GM23338 (cell line): ENCODE data around the gene UQCC5. TPM values are rescaled to one million over a fixed set of nuclear protein-coding genes. Genes with fewer than 3 reads are reported as not detected.

Experiments
- ATAC-seq: fragments of 200-7000 bp; cut with Tn5 transposase; 3 replicates; pipeline ENCODE4 v1.9.1; 2020
- DNase-seq: peaks from one replicate; pipeline ENCODE4 v3.0.0-alpha.2; 2015; ENCODE audit warnings: low spot score
- H2AFZ ChIP-seq: fragments of 200-600 bp; sonication (generic); 2 replicates; pipeline ENCODE4 v1.8.0; 2016; ENCODE audit warnings: antibody characterized with exemption, mild to moderate bottlenecking, moderate library complexity
- H3F3A ChIP-seq: fragments of 200-600 bp; sonication (generic); replicated peaks from 2 replicates; pipeline ENCODE4 v1.8.0; 2017; ENCODE audit warnings: antibody characterized with exemption, mixed run types, low read depth
- H3K27ac ChIP-seq: fragments of 200-600 bp; sonication (generic); 2 replicates; pipeline ENCODE4 v1.6.1; 2016; ENCODE audit warnings: low read depth
- H3K27me3 ChIP-seq: fragments of 200-600 bp; sonication (generic); 2 replicates; pipeline ENCODE4 v1.8.0; 2016; ENCODE audit warnings: mild to moderate bottlenecking, mixed run types, moderate library complexity; ENCODE audit not compliant: insufficient read depth
- H3K36me3 ChIP-seq: fragments of 200-600 bp; sonication (generic); 2 replicates; pipeline ENCODE4 v1.8.0; 2016; ENCODE audit warnings: mild to moderate bottlenecking; ENCODE audit not compliant: insufficient read depth
- H3K4me1 ChIP-seq: fragments of 200-600 bp; sonication (generic); 2 replicates; pipeline ENCODE4 v1.8.0; 2016; ENCODE audit warnings: mild to moderate bottlenecking, moderate library complexity; ENCODE audit not compliant: insufficient read depth
- H3K4me2 ChIP-seq: fragments of 200-600 bp; sonication (generic); 2 replicates; pipeline ENCODE4 v1.7.1; 2017; ENCODE audit warnings: mixed run types
- H3K4me3 ChIP-seq: fragments of 200-600 bp; sonication (generic); 2 replicates; pipeline ENCODE4 v1.6.1; 2016; ENCODE audit warnings: mixed run types
- H3K79me2 ChIP-seq: fragments of 200-600 bp; sonication (generic); replicated peaks from 2 replicates; pipeline ENCODE4 v1.8.0; 2017; ENCODE audit warnings: mild to moderate bottlenecking; ENCODE audit not compliant: insufficient read depth
- H3K9me2 ChIP-seq: fragments of 200-600 bp; sonication (generic); 2 replicates; pipeline ENCODE4 v1.8.0; 2017; ENCODE audit not compliant: insufficient read depth
- H4K20me1 ChIP-seq: fragments of 200-600 bp; sonication (generic); replicated peaks from 2 replicates; pipeline ENCODE4 v1.8.0; 2017; ENCODE audit warnings: mild to moderate bottlenecking; ENCODE audit not compliant: insufficient read depth
- H3K27ac Mint-ChIP-seq: 2 replicates; pipeline ENCODE4 v1.8.0; 2020; ENCODE audit warnings: inconsistent platforms, mild to moderate bottlenecking, moderate library complexity, mixed read lengths
- H3K27me3 Mint-ChIP-seq: 3 replicates; pipeline ENCODE4 v1.8.0; 2022; ENCODE audit warnings: low read depth, mild to moderate bottlenecking, moderate library complexity, mixed read lengths, inconsistent platforms; ENCODE audit not compliant: insufficient read depth, poor library complexity
- H3K36me3 Mint-ChIP-seq: 3 replicates; pipeline ENCODE4 v1.8.0; 2021; ENCODE audit warnings: low read depth, mild to moderate bottlenecking, inconsistent platforms, moderate library complexity, mixed read lengths
- H3K4me1 Mint-ChIP-seq: 3 replicates; pipeline ENCODE4 v1.8.0; 2020; ENCODE audit warnings: mild to moderate bottlenecking, inconsistent platforms, mixed read lengths
- H3K4me3 Mint-ChIP-seq: 3 replicates; pipeline ENCODE4 v1.8.0; 2021; ENCODE audit warnings: moderate library complexity, mild to moderate bottlenecking, inconsistent platforms, mixed read lengths
- H3K9me3 Mint-ChIP-seq: 3 replicates; pipeline ENCODE4 v1.8.0; 2020; ENCODE audit warnings: moderate library complexity, mild to moderate bottlenecking, inconsistent platforms, mixed read lengths
- EZH2 ChIP-seq: fragments of 200-600 bp; sonication (generic); IDR thresholded peaks from one replicate; pipeline ENCODE4 v1.8.0; 2017; ENCODE audit warnings: antibody characterized with exemption, mild to moderate bottlenecking, low read depth; ENCODE audit not compliant: unreplicated experiment
- JUNB ChIP-seq: IDR thresholded peaks from one replicate; pipeline ENCODE4 v1.6.1; 2016; ENCODE audit warnings: antibody characterized with exemption; ENCODE audit not compliant: unreplicated experiment
- REST ChIP-seq: IDR thresholded peaks from one replicate; pipeline ENCODE4 v1.6.1; 2018; ENCODE audit warnings: antibody characterized with exemption; ENCODE audit not compliant: unreplicated experiment
- ZNF331 ChIP-seq: fragments of 250-450 bp; sonication (Bioruptor Pico); IDR thresholded peaks from 2 replicates; pipeline ENCODE4 v1.5.0; 2020; ENCODE audit warnings: low read depth, mild to moderate bottlenecking, moderate library complexity
- ZNF462 ChIP-seq: fragments of 250-450 bp; sonication (Bioruptor Pico); IDR thresholded peaks from 2 replicates; pipeline ENCODE4 v1.5.0; 2020; ENCODE audit warnings: mild to moderate bottlenecking, moderate library complexity
- polyA plus RNA-seq: library from polyadenylated mRNA; unstranded; fragments of >200 nt; fragmentation: Nextera tagmentation; extraction: Ambion mirVana; gene quantifications from 2 replicates; pipeline ENCODE4 v1.2.1, GENCODE V29; 2016
- total RNA-seq: library from RNA; depleted of rRNA; stranded (reverse); fragments of >200 nt; shearing (Covaris generic); gene quantifications from 2 replicates; pipeline ENCODE4 v1.2.3, GENCODE V29; 2014

Gene UQCC5
- total and polyA plus RNA-seq, 2 experiments from 2014 or later = 2.6 to 156 TPM

GRCh38 chr3:52570076-52570475, 33.7 kb downstream of the UQCC5 start (continued):
- no peak for TF ChIP-seq ZNF462 (CRISPR knock-in tag)
- TF ChIP-seq ZNF331 (CRISPR knock-in tag) = no peak
- TF ChIP-seq REST = no peak

GRCh38 chr3:52572221-52572620, 35.8 kb downstream of the UQCC5 start:
- Histone ChIP-seq H3K79me2 (no peaks in the 10 kb centered on the region), H3K27ac (no peak overlapping the region), H3F3A (no peaks in the 10 kb centered on the region), H3K9me2 (no peaks in the 10 kb centered on the region), H3K36me3 (peaks cover 5% of the 10 kb centered on the region; the same call in 1 of the 2 replicates), H2AFZ (no peak overlapping the region), H4K20me1 (peaks cover 6% of the 10 kb centered on the region; the same call in 1 of the 2 replicates), H3K4me2 (no peak overlapping the region), H3K4me3 (no peak overlapping the region), H3K27me3 (no peaks in the 10 kb centered on the region), H3K4me1 (no peaks in the 10 kb centered on the region)
- peaks cover 6% of the 10 kb centered on the region for H3K27me3 Mint-ChIP-seq
- no peak overlapping the region for H3K4me3 Mint-ChIP-seq
- no peaks in the 10 kb centered on the region for H3K4me1 Mint-ChIP-seq
- H3K9me3 Mint-ChIP-seq = no peaks in the 10 kb centered on the region; the same call in 2 of the 3 replicates
- H3K36me3 Mint-ChIP-seq = peaks cover 6% of the 10 kb centered on the region; the same call in 1 of the 3 replicates
- no peak overlapping the region for H3K27ac Mint-ChIP-seq
- no peak for DNase-seq
- no peak for ATAC-seq
- TF ChIP-seq JUNB = no peak
- TF ChIP-seq ZNF462 (CRISPR knock-in tag) = no peak
- TF ChIP-seq EZH2 = no peak
- TF ChIP-seq ZNF331 (CRISPR knock-in tag) = no peak
